ENCODE measurements around the gene TMEM222. TPM values are rescaled to one million over a fixed set of nuclear protein-coding genes. Genes with fewer than 3 reads are reported as not detected.
A peak's percentile ranks its signal among the peaks of the same experiment; 100 is the strongest.

The TMEM222 gene
- total RNA-seq, 1 donor from 2014 or later: 46.7 TPM

DNA sequence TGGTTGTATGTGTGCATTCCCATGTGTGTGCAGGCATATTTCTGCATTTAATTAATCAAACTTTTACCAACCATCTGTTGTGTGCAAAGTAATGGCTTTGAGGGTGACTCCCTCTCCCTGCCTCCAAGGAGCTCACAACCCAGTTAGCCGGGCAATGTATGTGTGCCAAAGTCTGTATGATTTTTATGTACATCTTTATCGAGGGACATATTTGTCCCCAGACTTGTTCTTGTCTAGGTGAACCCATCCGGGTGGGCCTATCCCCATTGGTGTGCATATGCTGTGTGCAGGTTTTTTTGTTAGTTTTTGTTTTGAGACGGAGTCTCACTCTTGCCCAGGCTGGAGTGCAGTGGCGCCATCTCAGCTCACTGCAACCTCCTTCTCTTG is 21.7 kb downstream of the TMEM222 start:
- peak overlapping the region; percentile 4 for H3K4me3 Mint-ChIP-seq

DNA sequence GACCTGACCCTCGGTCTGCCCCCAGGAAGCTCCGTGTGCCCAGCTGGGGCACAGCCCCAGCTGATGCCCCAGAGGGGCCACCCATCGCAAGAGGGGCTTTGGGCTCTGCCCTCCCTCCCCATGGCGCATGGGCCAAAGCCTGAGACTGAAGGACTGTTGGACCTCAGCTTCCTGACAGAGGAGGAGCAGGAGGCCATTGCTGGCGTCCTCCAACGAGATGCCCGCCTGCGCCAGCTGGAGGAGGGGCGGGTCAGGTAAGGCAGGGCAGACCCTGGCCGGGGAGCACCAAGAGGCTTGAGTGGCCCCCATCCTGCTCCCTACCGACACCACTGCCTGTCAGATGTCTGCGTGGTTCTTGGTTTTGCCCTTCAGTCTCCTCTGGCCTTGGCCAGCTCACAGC is 23.3 kb downstream of the TMEM222 start:
- no peak for DNase-seq (ENCODE audit: low read depth, low spot score)
- no peak overlapping the region for H3K27ac Mint-ChIP-seq (ENCODE audit: unreplicated experiment)
- H3K4me3 Mint-ChIP-seq: no peak overlapping the region
- H3K27me3 Mint-ChIP-seq (ENCODE audit: low read depth): peaks cover 30% of the 10 kb centered on the region
- peaks cover 10% of the 10 kb centered on the region for H3K4me1 Mint-ChIP-seq
- no peaks in the 10 kb centered on the region for H3K9me3 Mint-ChIP-seq
- TF ChIP-seq, protein P1, sequence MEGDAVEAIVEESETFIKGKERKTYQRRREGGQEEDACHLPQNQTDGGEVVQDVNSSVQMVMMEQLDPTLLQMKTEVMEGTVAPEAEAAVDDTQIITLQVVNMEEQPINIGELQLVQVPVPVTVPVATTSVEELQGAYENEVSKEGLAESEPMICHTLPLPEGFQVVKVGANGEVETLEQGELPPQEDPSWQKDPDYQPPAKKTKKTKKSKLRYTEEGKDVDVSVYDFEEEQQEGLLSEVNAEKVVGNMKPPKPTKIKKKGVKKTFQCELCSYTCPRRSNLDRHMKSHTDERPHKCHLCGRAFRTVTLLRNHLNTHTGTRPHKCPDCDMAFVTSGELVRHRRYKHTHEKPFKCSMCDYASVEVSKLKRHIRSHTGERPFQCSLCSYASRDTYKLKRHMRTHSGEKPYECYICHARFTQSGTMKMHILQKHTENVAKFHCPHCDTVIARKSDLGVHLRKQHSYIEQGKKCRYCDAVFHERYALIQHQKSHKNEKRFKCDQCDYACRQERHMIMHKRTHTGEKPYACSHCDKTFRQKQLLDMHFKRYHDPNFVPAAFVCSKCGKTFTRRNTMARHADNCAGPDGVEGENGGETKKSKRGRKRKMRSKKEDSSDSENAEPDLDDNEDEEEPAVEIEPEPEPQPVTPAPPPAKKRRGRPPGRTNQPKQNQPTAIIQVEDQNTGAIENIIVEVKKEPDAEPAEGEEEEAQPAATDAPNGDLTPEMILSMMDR (conservative IDR thresholded peaks at IDR 0.05): no peak
- no peaks in the 10 kb centered on the region for H3K36me3 Mint-ChIP-seq (ENCODE audit: low read depth)

More for the DNA sequence above, 21.7 kb downstream of the TMEM222 start:
- no peaks in the 10 kb centered on the region for H3K36me3 Mint-ChIP-seq (ENCODE audit: low read depth)
- peaks cover 21% of the 10 kb centered on the region for H3K4me1 Mint-ChIP-seq
- TF ChIP-seq, protein P1 (conservative IDR thresholded peaks at IDR 0.05): no peak
- H3K9me3 Mint-ChIP-seq: no peaks in the 10 kb centered on the region
- peaks cover 18% of the 10 kb centered on the region for H3K27me3 Mint-ChIP-seq (ENCODE audit: low read depth)
- DNase-seq (ENCODE audit: low read depth, low spot score): no peak
- H3K27ac Mint-ChIP-seq (ENCODE audit: unreplicated experiment): no peak overlapping the region

DNA sequence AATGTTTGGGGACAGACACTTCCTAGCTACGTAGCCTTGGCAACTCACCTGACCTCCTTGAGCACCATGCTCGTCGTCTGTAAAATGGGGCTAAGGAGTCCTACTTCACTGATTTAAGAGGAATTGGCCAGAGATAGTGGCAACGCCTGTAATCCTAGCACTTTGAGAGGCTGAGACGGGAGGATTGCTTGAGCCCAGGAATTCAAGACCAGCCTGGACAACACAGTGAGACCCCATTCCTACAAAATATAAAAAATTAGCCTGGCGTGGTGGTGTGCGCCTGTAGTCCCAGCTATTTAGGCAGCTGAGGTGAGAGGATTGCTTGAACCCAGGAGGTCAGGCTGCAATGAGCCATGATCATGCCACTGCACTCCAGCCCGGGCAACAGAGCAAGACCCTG is 24.4 kb downstream of the TMEM222 start:
- H3K4me1 Mint-ChIP-seq: peaks cover 12% of the 10 kb centered on the region
- H3K9me3 Mint-ChIP-seq: no peaks in the 10 kb centered on the region
- H3K27me3 Mint-ChIP-seq (ENCODE audit: low read depth): peaks cover 39% of the 10 kb centered on the region
- H3K36me3 Mint-ChIP-seq (ENCODE audit: low read depth): no peaks in the 10 kb centered on the region
- TF ChIP-seq, protein P1 (conservative IDR thresholded peaks at IDR 0.05): no peak
- no peak for DNase-seq (ENCODE audit: low read depth, low spot score)
- H3K4me3 Mint-ChIP-seq: peak overlapping the region; percentile 8
- H3K27ac Mint-ChIP-seq (ENCODE audit: unreplicated experiment): no peak overlapping the region

DNA sequence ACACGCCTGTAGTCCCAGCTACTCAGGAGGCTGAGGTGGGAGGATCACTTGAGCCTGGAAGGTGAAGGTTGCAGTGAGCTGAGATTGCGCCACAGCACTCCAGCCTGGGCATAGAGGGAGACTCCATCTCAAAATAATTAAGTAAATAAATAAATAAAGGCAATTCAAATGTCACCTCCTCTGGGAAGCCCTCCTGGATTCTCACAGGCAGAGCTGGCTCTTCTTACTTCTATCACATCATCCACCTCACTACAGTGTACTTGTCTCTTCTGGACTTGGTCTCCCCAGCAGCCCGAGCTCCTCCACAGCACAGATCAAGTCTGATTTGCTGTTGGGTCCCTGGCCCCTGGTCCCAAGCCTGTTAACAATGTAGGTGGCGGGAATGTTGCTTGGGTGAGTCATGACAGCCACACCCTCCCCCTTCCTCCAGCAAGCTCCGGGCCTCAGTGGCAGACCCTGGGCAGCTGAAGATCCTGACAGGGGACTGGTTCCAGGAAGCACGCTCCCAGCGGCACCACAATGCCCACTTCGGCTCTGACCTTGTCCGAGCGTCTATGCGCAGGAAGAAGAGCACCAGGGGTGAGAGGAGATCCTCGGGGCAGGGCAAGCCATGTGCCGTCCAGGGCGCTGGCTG is 25.1 kb downstream of the TMEM222 start:
- H3K36me3 Mint-ChIP-seq (ENCODE audit: low read depth): no peaks in the 10 kb centered on the region
- peaks cover 15% of the 10 kb centered on the region for H3K4me1 Mint-ChIP-seq
- DNase-seq (ENCODE audit: low read depth, low spot score): no peak
- TF ChIP-seq, protein P1 (conservative IDR thresholded peaks at IDR 0.05): no peak
- H3K27ac Mint-ChIP-seq (ENCODE audit: unreplicated experiment): no peak overlapping the region
- peaks cover 45% of the 10 kb centered on the region for H3K27me3 Mint-ChIP-seq (ENCODE audit: low read depth)
- no peaks in the 10 kb centered on the region for H3K9me3 Mint-ChIP-seq
- H3K4me3 Mint-ChIP-seq: no peak overlapping the region

DNA sequence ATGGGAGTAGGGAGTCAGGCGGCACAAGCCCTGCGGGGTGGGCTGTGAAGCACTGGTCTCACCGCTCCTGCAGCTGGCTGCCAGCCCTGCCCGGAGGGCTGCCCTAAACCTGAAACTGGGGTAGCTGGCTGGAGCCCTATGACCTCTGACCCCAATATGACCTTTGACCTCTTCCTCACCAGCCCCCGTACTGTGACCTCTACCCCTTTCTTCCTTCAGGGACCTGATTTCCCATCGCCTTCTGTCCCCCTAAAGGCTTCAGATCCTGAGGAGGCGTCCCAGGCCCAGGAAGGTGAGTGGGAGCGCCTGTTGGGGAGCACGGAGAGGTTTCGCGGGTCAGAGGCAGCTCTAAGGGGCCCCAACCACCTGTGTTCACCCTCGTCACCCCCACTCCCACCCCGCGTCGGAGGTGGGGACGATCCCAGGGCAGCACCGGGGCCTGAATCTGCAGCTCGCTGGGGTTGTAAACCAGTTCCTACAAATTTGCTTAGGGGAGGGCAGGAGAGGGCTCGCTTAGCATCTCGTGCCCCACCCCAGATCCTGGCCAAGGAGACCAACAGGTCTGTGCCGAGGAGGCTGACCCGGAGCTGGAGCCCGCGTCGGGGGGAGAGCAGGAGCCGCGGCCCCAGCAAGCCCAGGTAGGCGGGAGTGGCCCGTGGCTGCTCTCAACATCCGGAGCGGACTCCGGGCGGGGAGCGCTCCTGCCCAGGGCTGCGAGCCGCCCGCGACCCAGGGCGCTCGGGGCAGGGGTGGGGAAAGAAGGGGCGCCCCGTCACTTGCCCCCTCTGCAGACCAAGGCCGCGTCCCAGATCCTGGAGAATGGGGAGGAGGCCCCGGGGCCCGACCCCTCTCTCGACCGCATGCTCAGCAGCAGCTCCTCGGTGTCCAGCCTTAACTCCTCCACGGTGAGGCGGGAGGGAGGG is 27.2 kb downstream of the TMEM222 start:
- TF ChIP-seq, protein P1 (conservative IDR thresholded peaks at IDR 0.05): no peak
- no peaks in the 10 kb centered on the region for H3K9me3 Mint-ChIP-seq
- H3K36me3 Mint-ChIP-seq (ENCODE audit: low read depth): no peaks in the 10 kb centered on the region
- peaks cover 9% of the 10 kb centered on the region for H3K4me1 Mint-ChIP-seq
- peaks cover 46% of the 10 kb centered on the region for H3K27me3 Mint-ChIP-seq (ENCODE audit: low read depth)
- H3K27ac Mint-ChIP-seq (ENCODE audit: unreplicated experiment): no peak overlapping the region
- no peak for DNase-seq (ENCODE audit: low read depth, low spot score)
- H3K4me3 Mint-ChIP-seq: no peak overlapping the region
